Measurements from ENCODE around the gene OR1D5. TPM values are rescaled to one million over a fixed set of nuclear protein-coding genes. Genes with fewer than 3 reads are reported as not detected.

The OR1D5 gene
- total and polyA plus RNA-seq, 3 donors from 2014 or later, result not detected

DNA sequence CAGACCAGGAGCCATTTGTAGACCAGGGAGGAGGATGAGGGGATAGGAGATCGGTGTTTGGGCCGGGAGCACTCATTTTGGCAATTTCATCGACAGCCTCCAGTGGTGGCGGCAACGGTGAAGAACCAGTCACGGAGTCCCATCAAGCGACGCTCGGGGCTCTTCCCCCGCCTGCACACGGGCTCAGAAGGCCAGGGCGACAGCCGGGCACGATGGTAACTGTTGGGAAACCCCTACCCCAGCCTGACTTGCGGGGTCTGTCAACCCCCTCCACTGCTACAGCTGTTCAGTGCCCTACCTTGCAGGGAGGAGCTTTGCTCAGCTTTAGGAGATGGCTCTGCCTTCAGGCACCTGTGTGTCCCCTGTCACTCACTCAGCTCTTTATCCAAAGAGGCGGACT is 43.0 kb downstream of the OR1D5 start:
- Histone ChIP-seq H3K4me1 (no peaks in the 10 kb centered on the region), H3K27ac (no peak overlapping the region), H3K27me3 (no peaks in the 10 kb centered on the region), H3K4me3 (no peak overlapping the region), H3K9me3 (no peaks in the 10 kb centered on the region), H3K36me3 (ENCODE audit: low read depth, missing control alignments) (no peaks in the 10 kb centered on the region)
- no peak for DNase-seq
- WGBS, 2 donors, result 92 to 95% methylated on average over 16 of the region's 16 CpGs
- intact Hi-C loops (cut with DNase I; ENCODE audit: low total_unique reads), result no loop called here
- TF ChIP-seq, protein P1, sequence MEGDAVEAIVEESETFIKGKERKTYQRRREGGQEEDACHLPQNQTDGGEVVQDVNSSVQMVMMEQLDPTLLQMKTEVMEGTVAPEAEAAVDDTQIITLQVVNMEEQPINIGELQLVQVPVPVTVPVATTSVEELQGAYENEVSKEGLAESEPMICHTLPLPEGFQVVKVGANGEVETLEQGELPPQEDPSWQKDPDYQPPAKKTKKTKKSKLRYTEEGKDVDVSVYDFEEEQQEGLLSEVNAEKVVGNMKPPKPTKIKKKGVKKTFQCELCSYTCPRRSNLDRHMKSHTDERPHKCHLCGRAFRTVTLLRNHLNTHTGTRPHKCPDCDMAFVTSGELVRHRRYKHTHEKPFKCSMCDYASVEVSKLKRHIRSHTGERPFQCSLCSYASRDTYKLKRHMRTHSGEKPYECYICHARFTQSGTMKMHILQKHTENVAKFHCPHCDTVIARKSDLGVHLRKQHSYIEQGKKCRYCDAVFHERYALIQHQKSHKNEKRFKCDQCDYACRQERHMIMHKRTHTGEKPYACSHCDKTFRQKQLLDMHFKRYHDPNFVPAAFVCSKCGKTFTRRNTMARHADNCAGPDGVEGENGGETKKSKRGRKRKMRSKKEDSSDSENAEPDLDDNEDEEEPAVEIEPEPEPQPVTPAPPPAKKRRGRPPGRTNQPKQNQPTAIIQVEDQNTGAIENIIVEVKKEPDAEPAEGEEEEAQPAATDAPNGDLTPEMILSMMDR (IDR thresholded peaks at IDR 0.05), result no peak
- no peak for TF ChIP-seq POLR2A (IDR thresholded peaks at IDR 0.05)

GRCh38 chr17:3019761-3020160 is 43.6 kb downstream of the OR1D5 start:
- no peaks in the 10 kb centered on the region for H3K4me1 ChIP-seq
- no peak overlapping the region for H3K27ac ChIP-seq
- DNase-seq, result no peak
- TF ChIP-seq, protein P1 (IDR thresholded peaks at IDR 0.05), result no peak
- TF ChIP-seq POLR2A (IDR thresholded peaks at IDR 0.05), result no peak
- no peaks in the 10 kb centered on the region for H3K36me3 ChIP-seq (ENCODE audit: low read depth, missing control alignments)
- no peaks in the 10 kb centered on the region for H3K9me3 ChIP-seq
- intact Hi-C loops (cut with DNase I; ENCODE audit: low total_unique reads), result no loop called here
- no peaks in the 10 kb centered on the region for H3K27me3 ChIP-seq
- 74 to 96% methylated on average over 5 to 9 of the region's 9 CpGs for WGBS, 2 donors
- no peak overlapping the region for H3K4me3 ChIP-seq

GRCh38 chr17:3017936-3018335 is 45.5 kb downstream of the OR1D5 start:
- no peak for DNase-seq
- no peaks in the 10 kb centered on the region for H3K9me3 ChIP-seq
- no peak overlapping the region for H3K4me3 ChIP-seq
- H3K27me3 ChIP-seq, result no peaks in the 10 kb centered on the region
- WGBS, 2 donors, result 92 to 96% methylated on average over 9 to 15 of the region's 15 CpGs
- no peaks in the 10 kb centered on the region for H3K4me1 ChIP-seq
- H3K36me3 ChIP-seq (ENCODE audit: low read depth, missing control alignments), result no peaks in the 10 kb centered on the region
- intact Hi-C loops (cut with DNase I; ENCODE audit: low total_unique reads), result no loop called here
- H3K27ac ChIP-seq, result no peak overlapping the region
- TF ChIP-seq, protein P1 (IDR thresholded peaks at IDR 0.05), result no peak
- no peak for TF ChIP-seq POLR2A (IDR thresholded peaks at IDR 0.05)

DNA sequence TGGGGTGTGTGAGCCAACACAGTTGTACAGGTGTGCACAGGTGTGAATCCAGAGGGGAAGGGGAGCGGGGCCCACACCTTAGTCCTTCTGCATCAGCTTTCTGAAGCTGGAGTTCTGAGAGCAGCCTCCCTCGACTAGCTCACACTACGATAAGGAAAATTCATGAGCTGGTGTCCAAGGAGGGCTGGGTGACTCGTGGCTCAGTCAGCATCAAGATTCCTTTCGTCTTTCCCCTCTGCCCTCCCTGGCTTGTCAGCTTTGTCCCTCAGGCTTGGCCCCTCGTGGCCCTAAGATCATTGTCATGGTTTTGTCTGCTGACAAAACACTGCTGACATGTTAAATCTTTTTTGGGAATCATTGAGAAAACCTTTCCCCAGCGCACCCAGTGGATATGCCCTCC is 47.5 kb downstream of the OR1D5 start:
- no peaks in the 10 kb centered on the region for H3K9me3 ChIP-seq
- H3K4me1 ChIP-seq, result no peaks in the 10 kb centered on the region
- WGBS, 2 donors, result 82 to 87% methylated on average over 7 of the region's 7 CpGs
- no peak overlapping the region for H3K27ac ChIP-seq
- intact Hi-C loops (cut with DNase I; ENCODE audit: low total_unique reads), result no loop called here
- H3K4me3 ChIP-seq, result no peak overlapping the region
- no peak for DNase-seq
- no peaks in the 10 kb centered on the region for H3K27me3 ChIP-seq
- no peaks in the 10 kb centered on the region for H3K36me3 ChIP-seq (ENCODE audit: low read depth, missing control alignments)
- TF ChIP-seq POLR2A (IDR thresholded peaks at IDR 0.05), result no peak
- TF ChIP-seq, protein P1 (IDR thresholded peaks at IDR 0.05), result no peak

GRCh38 chr17:3012926-3013581 is 50.4 kb downstream of the OR1D5 start:
- TF ChIP-seq, protein P1 (IDR thresholded peaks at IDR 0.05), result peak; percentile 52 to 68 (median 61)
- TF ChIP-seq POLR2A (IDR thresholded peaks at IDR 0.05), result no peak
- Histone ChIP-seq H3K36me3 (ENCODE audit: low read depth, missing control alignments) (no peaks in the 10 kb centered on the region), H3K9me3 (no peaks in the 10 kb centered on the region), H3K4me1 (no peaks in the 10 kb centered on the region), H3K4me3 (no peak overlapping the region), H3K27ac (no peak overlapping the region), H3K27me3 (no peaks in the 10 kb centered on the region)
- intact Hi-C loops (cut with DNase I; ENCODE audit: low total_unique reads), result loop anchor here (5.0 kb wide), 1 partner anchor 186 kb away; no protein-coding TSS in a partner anchor
- peak; percentile 74 for DNase-seq
- 63 to 70% methylated on average over 20 to 21 of the region's 21 CpGs for WGBS, 2 donors
